Stimulated activated CD8-positive, alpha-beta memory T cell treated with anti-CD3 and anti-CD28 coated beads, Interleukin-7, amount 100 ng/mL, for 4 hours (primary cell): ENCODE data around the gene FBN1.

Source experiments
- DNase-seq, 2 donors: peaks; one replicate each; pipeline ENCODE4 v3.0.0-alpha.2; 2020; ENCODE audit warnings: low read depth in 2 of 2

FBN1 gene

DNA sequence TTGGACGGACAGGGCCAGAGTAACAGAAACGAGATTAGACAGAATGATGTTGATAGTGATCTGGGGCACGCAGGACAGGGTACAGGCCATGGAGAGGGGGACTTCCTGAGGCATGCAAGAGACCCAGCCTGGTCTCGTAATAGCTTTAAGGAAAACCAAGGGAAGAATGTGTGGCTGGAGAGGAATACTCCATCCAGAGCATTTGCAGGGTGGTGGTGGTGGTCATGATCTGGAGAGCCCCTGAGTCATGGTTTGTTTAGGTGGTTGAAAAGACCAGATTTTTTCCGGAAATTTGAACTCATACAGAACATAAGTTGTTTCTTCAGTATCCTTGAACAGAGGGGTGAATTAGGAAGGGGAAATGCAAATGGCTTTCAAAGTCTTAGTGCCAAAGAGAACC lies 175.8 kb downstream of the FBN1 start:
- DNase-seq = no peak

DNA sequence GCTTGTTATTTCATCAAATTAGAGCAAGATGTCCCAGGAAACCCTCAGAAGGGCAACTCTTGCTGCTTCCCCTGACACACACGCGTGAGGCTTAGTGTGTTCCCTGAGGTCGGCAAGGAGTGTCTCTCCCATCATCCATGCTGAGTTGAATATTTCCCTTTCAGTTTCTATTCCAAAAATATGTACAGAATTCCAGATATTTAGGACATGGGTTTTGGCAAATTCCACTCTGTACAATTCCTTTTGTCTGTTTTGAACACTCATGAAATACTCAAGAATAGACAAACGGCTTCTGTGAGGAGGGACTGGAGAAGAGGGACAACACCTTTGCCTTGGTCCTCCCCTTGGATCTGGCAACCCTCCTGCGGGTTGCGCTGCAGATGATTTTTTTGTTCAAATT lies 176.2 kb downstream of the FBN1 start:
- DNase-seq = no peak

DNA sequence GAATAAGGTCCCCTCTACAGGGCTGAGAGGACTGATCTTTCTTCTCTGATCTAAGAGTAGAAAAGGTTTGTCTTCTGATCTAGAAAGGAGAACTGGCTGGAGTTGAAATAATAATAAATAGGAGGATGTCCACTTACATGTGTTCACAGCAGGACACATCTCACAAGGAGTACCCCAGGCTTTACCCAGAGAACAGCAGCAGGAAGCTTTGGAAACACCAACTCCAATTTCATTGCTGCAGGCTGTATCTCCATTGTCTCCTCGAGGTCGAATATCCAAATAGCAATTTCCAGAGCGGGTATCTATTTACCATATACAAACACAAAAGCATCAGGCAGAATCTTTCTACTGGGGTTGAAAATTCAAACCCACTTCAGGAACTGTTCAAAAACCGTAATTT lies 177.7 kb downstream of the FBN1 start:
- DNase-seq = no peak

DNA sequence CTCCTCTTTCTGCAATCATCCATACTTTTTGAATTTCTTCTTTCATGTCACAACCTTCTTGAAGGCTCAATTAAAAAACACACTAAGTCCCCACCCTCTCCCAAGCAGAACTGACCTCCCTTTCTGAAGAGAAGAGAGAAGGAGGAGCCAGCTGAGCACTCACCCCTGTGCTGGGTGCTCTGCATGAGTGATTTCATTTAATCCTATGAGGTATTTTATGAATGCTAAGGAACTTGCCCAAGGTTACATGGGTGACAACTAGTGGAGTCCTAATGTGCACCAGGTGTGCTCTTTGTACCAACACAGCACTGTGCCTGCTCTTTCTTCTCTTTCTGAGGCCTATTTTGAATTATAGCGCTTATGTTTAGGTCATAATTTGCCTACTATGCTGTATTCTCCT lies 178.7 kb downstream of the FBN1 start:
- no peak for DNase-seq

DNA sequence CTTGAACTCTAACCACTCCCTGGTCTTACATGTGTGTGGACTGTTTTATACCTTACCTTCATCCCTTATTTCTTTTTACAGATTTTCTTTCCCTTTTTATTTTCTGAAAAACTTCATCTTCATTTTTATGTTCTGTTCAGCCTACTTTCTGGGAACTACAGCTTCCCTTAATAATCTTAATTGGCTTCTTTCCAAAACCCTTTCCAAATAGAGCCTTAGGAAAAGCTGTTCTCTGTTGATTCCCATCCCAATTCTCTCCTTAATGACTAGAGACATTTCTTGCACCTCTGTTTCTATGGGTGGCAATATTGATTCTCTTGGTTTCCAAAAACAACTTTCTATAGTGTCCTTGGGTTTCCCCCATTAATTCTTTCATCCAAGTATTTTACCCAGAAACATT lies 179.4 kb downstream of the FBN1 start:
- DNase-seq = no peak

DNA sequence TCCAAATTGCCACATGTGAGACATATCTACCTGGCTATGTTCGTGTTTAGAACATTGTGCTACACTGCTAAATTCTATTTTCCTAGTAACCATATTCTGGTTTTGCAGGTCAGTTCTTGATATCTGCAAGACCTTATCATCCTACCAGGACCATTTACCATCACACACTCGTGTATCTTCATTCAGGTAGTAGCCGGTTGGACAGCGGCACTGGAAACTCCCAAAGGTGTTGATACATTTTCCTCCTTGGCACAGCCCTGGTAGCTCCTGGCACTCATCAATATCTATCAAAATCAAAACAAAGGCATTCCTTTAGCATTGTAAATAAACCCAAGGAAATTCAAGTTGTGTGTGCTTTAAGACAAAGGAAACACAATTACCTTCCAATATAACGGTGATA lies 180.1 kb downstream of the FBN1 start:
- DNase-seq = no peak

DNA sequence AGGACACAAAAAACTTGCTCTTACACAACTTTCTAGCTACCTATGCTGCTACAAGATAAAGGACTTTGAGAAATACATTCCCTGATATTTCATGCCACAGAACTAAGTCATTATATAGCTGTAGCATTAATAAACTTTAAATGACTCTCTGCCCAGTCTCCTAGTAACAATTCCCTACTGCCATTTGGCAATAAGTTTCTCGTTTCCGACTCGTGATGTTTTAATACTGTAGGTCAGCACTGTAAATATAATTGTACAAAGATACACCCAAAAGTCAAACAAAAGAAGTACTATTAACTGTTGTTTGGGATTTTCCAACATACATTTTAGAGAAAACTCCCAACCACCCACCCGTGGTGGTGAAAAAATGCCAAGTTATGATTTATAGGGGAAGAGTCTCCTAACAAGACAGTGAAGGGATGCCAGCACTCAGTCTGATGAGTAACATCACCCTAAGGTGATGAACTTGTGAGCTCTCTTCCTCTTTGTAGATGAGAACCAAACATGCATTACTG lies 182.1 kb downstream of the FBN1 start:
- no peak for DNase-seq

DNA sequence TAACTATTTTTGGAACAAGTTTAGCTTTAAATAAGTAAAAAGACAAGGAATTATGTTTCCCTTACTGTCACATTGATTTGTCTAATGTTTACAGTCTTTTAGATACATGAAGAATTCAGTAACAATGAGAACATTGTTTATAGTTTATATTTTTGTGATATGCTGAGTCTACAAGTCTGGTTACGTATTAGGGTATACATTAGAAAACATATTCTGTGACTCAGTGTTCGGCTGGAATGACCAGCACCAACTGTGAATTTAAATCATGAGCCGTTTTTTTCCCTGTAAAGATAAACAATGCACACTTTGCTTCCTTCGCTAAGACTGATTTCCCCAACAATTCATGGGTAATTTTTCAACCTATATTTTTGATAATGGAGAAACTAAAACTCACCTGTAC lies 182.8 kb downstream of the FBN1 start:
- no peak for DNase-seq

DNA sequence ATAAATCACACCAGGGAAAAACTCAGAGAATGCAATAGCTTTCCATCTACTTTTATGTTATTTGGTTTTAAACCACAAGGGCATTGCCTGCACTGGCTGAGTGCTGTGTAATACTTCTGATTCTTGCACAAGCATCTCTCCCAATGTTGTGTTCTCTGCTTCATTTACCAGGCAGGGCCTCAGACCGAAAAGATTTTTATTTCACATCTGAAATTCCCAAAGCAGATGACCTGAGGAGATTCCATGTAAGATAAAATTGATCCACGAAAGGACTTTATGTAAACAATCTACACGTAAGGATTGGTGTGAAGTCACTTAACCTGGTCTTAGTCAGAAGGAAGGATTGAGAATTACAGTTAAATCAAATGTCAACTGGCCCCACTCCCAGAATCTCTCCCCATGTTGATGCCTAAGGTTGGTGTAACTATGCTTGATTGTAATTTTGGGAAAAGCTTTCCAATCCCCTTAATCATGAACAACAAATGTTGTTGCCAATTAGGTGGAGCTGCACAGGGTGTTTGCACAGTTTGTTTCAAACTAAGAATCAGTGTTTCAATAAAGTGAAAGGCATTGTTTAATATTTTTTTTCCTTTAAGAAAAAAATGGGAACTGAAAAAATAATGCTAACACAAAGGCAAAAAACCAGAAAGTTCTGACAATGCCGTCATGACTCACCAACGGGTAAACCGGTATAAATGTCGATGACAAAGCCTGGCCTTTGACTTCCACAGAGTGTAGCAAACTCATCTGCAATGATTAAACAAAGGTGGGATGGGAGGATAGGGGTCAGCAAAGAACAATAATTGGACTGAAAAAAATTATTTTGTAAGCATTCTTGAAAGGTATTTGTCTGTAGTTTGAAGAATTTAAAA lies 185.7 kb downstream of the FBN1 start:
- no peak for DNase-seq

DNA sequence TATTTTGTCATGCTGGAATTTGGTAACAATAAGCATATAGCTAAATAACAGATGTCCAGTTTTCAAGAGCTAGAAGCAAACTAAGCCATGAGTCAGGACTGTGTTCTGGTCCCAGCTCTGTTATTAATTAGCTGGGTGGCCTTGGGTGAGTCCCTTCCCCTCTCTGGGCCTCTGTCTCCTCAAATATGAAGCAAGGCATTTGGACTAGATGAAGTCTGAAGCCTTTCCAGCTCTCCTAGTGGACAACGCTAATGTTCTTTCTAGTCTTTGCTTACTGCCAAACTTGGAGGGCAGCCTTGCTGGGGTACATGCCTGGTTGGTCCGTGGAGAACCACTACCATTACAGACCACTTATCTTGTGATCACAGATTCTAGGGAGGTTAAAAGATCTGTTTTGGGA lies 186.6 kb downstream of the FBN1 start:
- no peak for DNase-seq

DNA sequence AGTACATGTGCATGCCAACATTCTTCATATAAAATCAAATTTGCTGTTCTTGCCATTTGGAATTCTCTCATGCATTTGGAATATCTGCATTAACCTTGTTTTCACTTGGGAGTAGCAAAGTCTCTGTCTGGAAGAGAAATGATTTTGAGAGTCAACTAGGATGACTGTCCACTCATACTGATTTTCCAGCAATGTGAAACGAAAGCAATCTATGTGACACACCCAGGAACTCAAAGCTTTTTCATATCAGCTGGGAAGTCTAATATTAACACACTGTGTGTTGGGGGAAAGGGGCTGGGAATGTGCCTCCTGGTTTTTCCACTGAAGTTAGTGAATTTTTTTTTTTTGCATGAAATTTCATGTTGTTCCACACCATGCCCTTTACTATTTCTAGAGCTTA lies 189.4 kb downstream of the FBN1 start:
- DNase-seq = no peak

DNA sequence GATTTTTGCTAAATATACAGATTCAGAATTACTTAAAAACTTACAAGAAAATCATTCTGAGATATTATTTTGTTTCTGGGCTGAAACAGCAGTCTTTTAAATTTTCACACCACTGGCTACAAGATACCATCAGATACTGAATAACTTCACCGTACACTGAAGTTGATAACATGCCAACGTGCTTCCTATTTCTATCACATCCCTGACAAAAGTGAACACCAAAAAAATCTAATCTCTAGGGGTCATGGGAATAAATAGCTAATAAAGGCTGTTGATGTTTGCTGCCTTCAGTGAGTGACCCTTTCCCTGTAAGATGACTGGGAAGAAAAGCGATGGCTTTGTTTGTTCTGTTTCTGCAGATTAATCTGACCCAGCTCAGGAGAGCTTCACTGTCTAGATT lies 193.8 kb downstream of the FBN1 start:
- DNase-seq = no peak

DNA sequence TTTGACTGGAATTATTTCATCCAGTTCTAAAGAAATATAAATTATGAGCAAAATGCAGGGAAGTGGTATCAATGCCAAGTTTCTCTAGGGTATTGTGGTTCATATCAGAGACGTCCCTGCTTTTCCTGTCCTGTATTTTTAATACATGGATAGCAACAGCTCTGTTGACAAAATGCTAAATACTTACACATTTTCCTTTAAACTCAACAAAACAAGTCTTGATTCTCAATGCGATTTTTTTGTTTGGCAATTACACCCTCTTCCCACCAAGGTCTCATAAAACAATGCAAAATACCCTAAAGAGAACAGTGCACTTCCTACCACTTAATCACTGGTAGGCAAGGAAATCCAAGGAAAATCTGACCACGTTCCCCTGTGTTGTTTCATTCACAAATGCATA lies 194.3 kb downstream of the FBN1 start:
- no peak for DNase-seq

DNA sequence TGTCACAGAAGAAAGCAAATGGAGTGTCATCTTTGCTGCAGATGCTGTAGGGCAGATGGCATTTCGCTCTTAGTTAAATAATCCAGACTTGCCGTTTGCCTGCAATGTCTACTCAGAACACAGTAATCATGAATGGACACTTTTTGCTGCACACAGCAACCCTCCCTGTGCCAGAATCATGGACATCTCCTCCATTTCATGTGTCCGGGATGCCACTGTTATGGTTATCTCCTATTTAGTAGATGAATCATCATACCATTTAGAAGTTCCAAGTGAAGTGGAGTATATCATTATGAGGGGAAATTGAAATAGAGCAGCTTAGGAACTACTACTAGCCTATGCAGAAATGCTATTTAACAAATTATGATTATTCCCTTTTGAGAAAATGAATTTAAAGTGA lies 195.8 kb downstream of the FBN1 start:
- no peak for DNase-seq

DNA sequence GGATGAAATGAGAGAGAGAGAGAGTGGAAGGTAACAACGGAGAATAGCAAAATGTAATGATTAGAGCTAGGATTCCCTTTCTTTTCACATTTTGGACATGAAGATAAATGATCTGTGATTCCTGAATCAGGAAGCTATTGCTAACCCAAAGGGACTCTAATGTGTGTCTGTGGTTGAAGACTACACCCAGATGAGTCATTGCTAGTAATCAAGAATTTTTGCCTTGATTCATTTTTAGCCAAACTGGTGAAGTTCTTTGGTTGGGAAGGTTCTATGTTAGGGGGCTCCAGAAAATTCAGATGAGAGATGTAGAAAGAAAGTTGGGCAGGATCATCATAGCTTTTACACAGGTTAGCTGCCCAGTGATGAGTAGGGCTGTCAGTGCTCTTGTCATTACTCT lies 197.9 kb downstream of the FBN1 start:
- no peak for DNase-seq

DNA sequence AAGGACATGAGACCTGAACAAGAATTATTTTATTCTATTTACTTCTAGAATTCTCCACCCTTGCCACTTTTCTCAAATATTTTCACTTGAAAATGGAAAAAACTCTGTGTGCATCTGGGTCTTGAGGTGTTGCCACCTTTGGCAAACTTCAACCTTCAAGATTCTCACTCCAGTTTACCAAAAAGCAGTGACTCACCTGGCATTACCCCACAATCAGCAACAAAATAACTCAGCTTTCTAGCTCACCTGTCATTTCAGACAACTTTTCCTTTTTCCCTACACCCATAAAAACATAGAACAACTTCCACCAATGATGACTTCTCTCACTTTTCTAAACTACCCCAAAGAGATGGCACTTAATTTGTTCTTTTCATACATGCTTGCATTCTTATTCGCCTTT lies 198.5 kb downstream of the FBN1 start:
- no peak for DNase-seq

DNA sequence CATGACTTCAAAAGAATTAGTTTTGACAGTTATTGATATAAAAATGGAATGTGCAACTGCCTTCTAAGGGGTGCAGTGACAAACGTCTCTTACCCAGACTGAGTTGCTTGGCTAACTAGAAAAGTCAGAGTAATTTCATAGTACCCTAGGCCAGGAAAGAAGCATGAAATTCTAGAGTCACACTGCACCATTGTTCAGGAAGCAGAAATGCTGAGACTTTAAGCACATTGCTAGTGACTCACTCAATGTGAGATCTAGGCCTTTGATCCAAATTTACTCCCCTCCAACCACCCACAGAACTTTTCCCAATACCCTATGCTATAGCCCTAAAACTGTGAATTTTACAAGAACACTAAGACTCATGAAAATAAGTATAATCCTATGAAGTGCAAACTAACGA lies 203.5 kb downstream of the FBN1 start:
- DNase-seq = no peak

DNA sequence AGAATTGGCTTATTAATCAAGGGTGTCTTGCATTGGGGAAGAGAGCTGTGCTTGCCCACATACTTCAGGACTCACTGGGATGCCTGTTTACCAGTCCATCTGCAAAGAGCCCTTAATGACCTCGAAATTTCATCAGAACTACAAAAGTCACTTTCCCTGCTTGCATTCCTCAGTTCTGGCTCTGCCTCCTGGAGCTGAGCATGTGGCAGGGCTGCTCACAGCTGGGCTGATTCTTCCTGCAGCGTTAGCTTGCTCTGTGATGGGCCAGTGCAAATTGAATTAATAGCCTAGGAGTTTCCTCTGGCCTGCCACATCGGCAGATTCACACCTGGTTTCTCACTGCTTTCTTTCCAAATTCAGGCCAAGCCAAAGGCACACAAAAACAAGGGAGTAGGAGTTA lies 205.4 kb downstream of the FBN1 start:
- no peak for DNase-seq

DNA sequence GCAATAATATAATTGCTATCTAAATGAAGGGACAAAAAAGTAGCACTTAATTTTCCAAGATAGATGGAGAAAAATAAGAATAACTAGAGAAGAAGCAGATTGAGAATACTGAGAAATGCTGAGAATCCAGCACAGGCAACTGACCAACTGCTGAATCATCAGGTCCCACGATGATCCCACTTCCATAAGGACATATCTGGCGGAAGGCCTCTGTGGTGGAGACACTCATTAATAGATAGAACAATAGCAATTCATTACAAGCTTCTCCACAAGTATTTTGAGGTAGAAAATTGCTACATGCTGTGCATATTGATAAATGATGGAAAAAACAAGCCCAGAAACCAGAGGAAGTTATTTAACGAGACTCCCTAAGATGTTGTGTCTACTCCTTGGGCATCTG lies 208.3 kb downstream of the FBN1 start:
- DNase-seq = no peak

DNA sequence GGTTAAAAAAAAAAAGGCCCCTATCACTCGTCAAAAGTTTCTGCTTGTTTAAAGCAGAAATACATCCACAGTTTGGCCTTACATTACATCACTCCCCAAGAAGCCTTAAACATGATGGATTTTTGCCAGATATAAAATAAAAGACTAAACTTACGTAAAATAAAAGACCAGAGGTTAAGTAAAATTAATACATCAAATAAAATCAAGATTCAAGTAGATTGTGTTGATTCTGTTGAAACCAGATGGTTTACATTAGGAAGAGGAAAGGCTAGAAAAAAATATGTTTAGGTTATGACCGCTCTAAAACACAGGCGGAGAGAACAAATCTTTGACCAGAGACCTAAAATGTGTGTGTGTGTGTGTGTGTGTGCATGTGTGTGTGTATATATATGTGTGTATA lies 210.2 kb downstream of the FBN1 start:
- no peak for DNase-seq

DNA sequence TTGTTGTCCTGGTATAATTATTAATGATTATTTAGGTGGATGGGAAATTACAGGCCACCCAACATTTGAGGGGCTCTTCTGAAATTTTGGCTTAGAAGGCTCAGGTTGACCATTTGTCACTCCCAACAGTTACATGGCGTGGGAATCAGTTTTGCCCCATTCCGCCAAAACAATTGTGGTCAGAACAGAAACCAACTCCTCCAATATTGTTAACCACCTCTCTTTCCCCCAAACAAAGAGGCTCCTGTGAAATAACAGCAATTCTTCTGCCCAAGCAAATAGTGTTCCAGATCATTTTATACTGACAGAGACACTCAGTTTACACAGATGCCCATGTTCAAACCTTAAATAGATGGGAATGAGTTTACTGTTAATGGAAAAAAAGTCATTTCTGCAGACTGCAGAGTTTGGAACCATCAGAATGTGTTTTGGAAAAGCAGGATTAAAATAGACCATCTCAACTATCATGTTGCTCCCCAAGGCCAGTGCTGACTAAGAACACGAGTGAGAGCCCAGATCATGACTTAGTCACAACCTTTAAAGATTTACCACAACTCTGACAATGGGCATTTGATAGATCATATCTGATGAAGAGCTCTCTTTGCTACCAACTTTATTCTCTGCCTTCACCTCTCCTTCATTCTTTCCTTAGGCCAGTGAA lies 212.2 kb downstream of the FBN1 start:
- DNase-seq = no peak

DNA sequence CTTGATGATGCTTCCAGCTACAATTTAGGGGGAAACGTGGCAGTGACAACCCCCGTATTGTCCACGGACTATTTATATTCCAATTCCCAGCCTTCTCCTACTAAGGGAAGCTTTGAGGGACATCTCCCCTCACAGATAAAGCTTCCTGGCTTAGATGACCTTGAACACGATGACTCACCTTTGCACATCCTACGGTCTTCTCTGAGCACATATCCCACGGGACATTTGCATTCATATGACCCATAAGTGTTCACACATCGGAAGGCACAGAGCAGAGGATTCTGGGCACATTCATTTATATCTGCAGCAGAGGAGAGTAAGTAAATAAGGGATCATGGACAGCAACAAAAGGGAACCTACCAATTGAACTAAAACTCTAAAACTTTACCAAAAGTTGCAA lies 212.8 kb downstream of the FBN1 start:
- no peak for DNase-seq

DNA sequence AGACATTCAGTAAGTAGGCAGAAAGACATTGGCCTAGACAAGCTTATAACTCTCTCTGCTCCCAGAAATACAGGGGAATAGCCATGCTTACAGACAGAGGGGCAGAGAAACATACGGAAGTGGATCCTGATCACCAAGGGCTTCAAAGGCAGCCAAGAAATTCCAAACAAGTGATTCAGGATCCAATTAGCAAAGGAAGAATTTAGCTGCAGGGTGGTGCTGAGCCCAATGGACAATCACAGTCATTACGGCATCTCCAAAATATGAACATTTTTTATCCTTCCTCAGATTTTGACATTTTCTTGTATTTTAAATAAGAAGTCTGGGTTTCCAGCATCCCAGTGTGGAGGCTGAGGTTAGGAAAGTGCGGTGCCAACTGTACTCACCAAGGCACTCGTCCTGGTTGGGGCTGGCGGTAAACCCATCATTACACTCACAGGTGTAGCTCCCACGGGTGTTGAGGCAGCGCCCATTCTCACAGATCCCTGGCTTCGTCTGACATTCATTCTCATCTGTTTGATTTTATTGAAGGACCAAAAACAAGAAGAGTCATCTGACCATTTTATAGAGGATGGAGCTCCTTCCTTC lies 217.5 kb downstream of the FBN1 start:
- DNase-seq = no peak
